GM13976 (cell line): Measurements from ENCODE around the gene CAMK1.

Source experiments
- DNase-seq: peaks from one replicate; pipeline ENCODE4 v3.0.0; 2012; ENCODE audit warnings: low spot score
- in situ Hi-C: fragments of 300-500 bp; cut with MboI; formaldehyde crosslinking; loops from one replicate; pipeline ENCODE4 v1.12.0; 2022; ENCODE audit warnings: low sequenced_read_pairs, mixed read lengths, inconsistent platforms; ENCODE audit not compliant: unreplicated experiment
- TF ChIP-seq, protein P1 (sequence below): IDR thresholded peaks from 2 replicates; pipeline ENCODE4 v1.5.1; 2012; ENCODE audit warnings: borderline replicate concordance, mild to moderate bottlenecking; ENCODE audit not compliant: insufficient read depth; ENCODE audit errors: extremely low read depth, missing control alignments, control extremely low read depth

The CAMK1 gene

DNA sequence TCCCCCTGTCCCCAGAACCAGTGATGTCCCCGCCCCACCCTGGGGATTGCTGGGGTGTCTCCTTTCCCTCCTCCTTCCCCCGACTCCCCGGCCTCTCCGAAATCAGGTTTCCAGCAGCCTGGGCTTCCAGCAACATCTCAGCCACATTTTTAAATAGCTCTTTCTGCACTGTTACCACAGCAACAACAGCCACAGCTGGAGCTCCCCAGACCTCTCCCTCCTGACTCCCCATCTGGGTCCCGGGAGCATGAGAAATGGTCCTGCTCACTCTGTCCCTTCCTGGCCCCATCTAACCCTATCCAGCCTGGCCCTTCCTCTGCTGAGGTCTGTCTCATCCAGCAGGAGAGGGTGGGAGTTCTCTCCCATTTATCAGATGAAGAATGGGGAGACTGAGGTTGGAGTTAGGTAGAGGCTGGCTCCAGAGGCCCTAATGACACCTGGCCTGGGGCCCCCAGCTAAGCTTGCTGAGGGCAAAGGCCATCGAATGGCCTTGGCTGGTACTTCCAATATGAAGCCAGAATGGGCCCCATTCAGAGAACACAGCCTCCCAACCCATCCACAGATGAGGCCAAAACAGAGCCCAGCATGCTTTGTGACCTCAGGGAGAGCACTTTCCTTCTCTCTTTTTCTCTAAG, 1.5 kb downstream of the CAMK1 start:
- in situ Hi-C loops: no loop called here
- DNase-seq: no peak

DNA sequence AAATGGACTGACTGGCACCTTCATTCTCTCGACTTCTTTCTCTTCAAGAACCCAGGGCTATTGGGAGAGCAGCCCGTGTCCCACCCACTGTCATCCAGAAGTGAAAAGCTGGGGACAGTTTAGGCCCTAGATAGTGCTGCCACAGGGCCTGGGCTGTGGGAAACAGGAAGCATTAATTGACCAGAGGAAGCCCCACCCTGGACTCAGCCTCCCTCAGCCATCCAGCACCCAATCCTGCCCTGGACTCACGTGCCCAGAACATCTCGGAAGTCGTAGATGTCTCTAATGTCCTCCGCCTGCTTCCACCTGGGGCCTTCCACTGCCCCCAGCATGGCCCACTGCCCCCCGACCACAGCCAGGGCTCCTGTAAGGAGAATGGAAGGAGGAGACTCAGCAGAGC, 2.3 kb downstream of the CAMK1 start:
- DNase-seq: no peak
- in situ Hi-C loops: no loop called here
- TF ChIP-seq, protein P1, sequence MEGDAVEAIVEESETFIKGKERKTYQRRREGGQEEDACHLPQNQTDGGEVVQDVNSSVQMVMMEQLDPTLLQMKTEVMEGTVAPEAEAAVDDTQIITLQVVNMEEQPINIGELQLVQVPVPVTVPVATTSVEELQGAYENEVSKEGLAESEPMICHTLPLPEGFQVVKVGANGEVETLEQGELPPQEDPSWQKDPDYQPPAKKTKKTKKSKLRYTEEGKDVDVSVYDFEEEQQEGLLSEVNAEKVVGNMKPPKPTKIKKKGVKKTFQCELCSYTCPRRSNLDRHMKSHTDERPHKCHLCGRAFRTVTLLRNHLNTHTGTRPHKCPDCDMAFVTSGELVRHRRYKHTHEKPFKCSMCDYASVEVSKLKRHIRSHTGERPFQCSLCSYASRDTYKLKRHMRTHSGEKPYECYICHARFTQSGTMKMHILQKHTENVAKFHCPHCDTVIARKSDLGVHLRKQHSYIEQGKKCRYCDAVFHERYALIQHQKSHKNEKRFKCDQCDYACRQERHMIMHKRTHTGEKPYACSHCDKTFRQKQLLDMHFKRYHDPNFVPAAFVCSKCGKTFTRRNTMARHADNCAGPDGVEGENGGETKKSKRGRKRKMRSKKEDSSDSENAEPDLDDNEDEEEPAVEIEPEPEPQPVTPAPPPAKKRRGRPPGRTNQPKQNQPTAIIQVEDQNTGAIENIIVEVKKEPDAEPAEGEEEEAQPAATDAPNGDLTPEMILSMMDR: no peak

More for the DNA sequence above, 1.5 kb downstream of the CAMK1 start:
- TF ChIP-seq, protein P1: no peak

DNA sequence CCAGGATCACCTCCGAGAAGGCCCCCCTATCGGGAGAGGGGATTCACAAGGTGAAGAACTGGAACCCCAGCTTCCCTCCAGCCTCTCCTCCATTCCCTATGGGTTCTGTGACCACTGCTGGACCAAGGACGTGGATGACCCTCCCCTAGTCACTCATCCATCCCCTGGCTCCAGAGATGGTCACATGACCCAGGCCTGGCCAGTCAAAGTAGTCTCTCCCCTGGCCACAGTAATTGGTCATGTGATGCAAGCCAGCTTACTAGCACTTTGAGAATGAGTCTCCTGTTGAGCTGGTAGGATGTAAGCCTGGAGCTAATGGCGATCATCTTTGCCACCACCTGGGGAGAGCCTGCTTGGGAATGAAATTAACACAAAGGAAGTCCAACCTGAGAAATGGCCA, 3.9 kb downstream of the CAMK1 start:
- in situ Hi-C loops: no loop called here
- TF ChIP-seq, protein P1: no peak

DNA sequence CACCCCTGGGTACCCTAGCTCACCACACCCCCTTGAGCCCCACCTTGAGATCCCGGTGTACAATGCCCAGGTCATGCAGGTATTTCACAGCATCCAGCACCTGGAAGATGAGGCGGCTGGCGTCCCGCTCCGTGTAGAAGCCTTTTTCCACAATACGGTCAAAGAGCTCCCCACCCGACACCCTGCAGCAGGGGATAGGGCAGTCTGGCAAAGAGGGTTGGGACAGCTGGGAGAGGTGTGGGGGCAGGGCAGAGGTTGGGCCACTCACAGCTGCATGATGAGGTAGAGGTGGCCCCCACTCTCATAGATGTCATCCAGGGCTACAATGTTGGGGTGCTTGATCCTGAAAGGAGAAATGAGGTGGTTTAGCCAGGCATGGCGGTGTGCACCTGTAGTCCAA, 6.9 kb downstream of the CAMK1 start:
- TF ChIP-seq, protein P1: no peak
- in situ Hi-C loops: no loop called here
- no peak for DNase-seq

More for the DNA sequence above, 3.9 kb downstream of the CAMK1 start:
- no peak for DNase-seq

DNA sequence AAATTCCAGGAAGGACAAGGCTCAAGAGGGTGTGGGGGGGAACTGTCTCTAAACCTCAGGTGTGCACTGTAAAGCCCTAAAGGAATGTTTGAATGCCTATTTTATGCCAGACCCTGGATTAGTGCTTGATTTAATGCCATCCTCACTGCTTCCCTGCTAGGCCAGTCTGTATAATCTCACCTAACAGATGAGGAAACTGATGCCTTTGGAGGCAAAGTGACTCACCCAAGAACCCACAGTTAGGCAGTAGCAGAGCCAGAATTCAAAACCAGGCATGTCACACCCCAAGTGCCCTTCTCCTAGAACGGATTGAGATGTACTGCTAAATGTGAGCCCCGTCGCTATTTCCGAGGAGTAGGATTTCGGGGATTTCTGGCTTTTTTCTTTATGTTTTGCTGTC, 7.8 kb downstream of the CAMK1 start:
- in situ Hi-C loops: no loop called here
- TF ChIP-seq, protein P1: no peak
- DNase-seq: no peak

DNA sequence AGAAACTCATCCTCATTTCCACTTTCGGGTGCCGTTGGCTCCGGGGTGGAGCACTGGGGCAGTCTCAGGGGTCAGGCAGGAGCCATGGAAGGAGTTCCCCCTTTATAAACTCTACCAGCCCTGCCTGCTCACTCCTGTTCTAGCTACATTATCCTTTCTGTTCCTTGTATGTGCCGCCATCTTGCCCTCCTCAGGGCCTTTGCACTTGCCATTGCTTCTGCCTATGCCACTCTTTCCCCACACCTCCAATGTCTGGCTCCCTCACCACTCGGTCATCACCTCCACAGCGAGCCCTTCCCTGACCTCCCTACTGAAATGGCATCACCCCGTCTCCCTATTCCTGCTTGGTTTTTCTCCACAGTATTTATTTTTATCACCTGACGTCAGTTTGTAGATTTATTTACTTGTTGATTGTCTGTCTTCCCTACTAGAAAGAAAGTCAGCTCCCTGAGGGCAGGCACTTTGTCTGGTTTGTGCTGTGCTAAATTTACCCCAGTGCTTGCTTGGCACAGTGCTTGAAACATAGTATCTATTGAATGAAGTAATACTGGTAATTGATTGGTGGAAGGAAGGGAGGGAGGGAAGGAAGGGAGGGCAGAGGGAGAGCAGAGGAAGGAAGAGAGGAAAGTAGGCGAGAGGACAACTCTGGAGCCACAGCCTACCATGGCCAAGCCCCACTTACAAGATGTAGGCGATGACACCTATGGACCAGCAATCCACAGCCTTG, 8.8 kb downstream of the CAMK1 start:
- TF ChIP-seq, protein P1: no peak
- no peak for DNase-seq
- in situ Hi-C loops: no loop called here
